HG02798 (cell line): ENCODE data around the gene PDZD2.
"Not testable (repeated sequence)": the region's sequence is repeated elsewhere in the genome, so short reads cannot be mapped to it uniquely, and the experiment has no call there.

Experiments
- ATAC-seq: cut with Tn5 transposase; IDR thresholded peaks from one replicate; pipeline ENCODE4 v1.9.1; 2021; ENCODE audit warnings: mild to moderate bottlenecking; ENCODE audit not compliant: unreplicated experiment, poor library complexity

Gene PDZD2

GRCh38 chr5:32107291-32107690 is 468.4 kb downstream of the PDZD2 start:
- ATAC-seq, result no peak

GRCh38 chr5:32108167-32108566 is 469.2 kb downstream of the PDZD2 start:
- no peak for ATAC-seq

GRCh38 chr5:32109236-32109635 is 470.3 kb downstream of the PDZD2 start:
- ATAC-seq, result no peak

- ATAC-seq, result no peak
These were observed 471.3 kb downstream of the PDZD2 start for GRCh38 chr5:32110111-32110696.

GRCh38 chr5:32115985-32116384 is 477.1 kb downstream of the PDZD2 start:
- no peak for ATAC-seq

GRCh38 chr5:32116574-32117313 is 477.8 kb downstream of the PDZD2 start:
- ATAC-seq, result no peak

GRCh38 chr5:32118922-32119321 is 480.0 kb downstream of the PDZD2 start:
- not testable (repeated sequence) for ATAC-seq

- peak; percentile 53 for ATAC-seq
These were observed 484.3 kb downstream of the PDZD2 start for GRCh38 chr5:32123058-32123805.

- ATAC-seq, result no peak
These were observed 485.2 kb downstream of the PDZD2 start for GRCh38 chr5:32123889-32124676.

GRCh38 chr5:32126691-32127090 is 487.8 kb downstream of the PDZD2 start:
- no peak for ATAC-seq

- ATAC-seq, result no peak
These were observed 488.8 kb downstream of the PDZD2 start for GRCh38 chr5:32127711-32128110.

GRCh38 chr5:32129074-32129598 is 490.2 kb downstream of the PDZD2 start:
- ATAC-seq, result no peak

- ATAC-seq, result no peak
These were observed 491.9 kb downstream of the PDZD2 start for GRCh38 chr5:32130865-32131264.

- no peak for ATAC-seq
These were observed 492.7 kb downstream of the PDZD2 start for GRCh38 chr5:32131604-32132003.

- no peak for ATAC-seq
These were observed 493.8 kb downstream of the PDZD2 start for GRCh38 chr5:32132757-32133156.

- no peak for ATAC-seq
These were observed 496.2 kb downstream of the PDZD2 start for GRCh38 chr5:32135086-32135485.

GRCh38 chr5:32136342-32136741 is 497.4 kb downstream of the PDZD2 start:
- no peak for ATAC-seq

- ATAC-seq, result no peak
These were observed 500.0 kb downstream of the PDZD2 start for GRCh38 chr5:32138839-32139493.

GRCh38 chr5:32143617-32144377 is 504.9 kb downstream of the PDZD2 start:
- ATAC-seq, result no peak
